ENCODE results near the gene ABCD4.

- no peak for TF ChIP-seq CTCF (IDR thresholded peaks at IDR 0.05)
- no peak for TF ChIP-seq POLR2AphosphoS5 (IDR thresholded peaks at IDR 0.05)
- no peak for TF ChIP-seq POLR2A (IDR thresholded peaks at IDR 0.05)
Observed at GRCh38 chr14:74271365-74271764, 31.4 kb downstream of the ABCD4 start.
